Astrocyte (in vitro differentiated cells and primary cell): ENCODE results near the gene ZNF630. TPM values are rescaled to one million over a fixed set of nuclear protein-coding genes. Genes with fewer than 3 reads are reported as not detected.
A peak's percentile ranks its signal among the peaks of the same experiment; 100 is the strongest.

Experiments
- DNase-seq: peaks from one replicate; pipeline ENCODE4 v3.0.0-alpha.2; 2010; ENCODE audit warnings: low read depth
- FAIRE-seq: peaks from 2 replicates; lab custom pipeline; 2011; peaks lifted over from hg19 to GRCh38; lab: Jason Lieb, UNC
- H2AFZ ChIP-seq: 2 replicates; pipeline ENCODE4 v1.6.0; 2012; ENCODE audit warnings: low read depth, low read length, inconsistent platforms
- H3K27ac ChIP-seq: 2 replicates; pipeline ENCODE4 v1.5.1; 2011; ENCODE audit warnings: low read depth, low read length, inconsistent platforms
- H3K27me3 ChIP-seq: 2 replicates; pipeline ENCODE4 v1.6.0; 2011; ENCODE audit warnings: low read length, inconsistent platforms; ENCODE audit not compliant: insufficient read depth
- H3K36me3 ChIP-seq: 2 replicates; pipeline ENCODE4 v1.5.1; 2011; ENCODE audit warnings: low read length, inconsistent platforms; ENCODE audit not compliant: insufficient read depth
- H3K4me1 ChIP-seq: 2 replicates; pipeline ENCODE4 v1.5.1; 2011; ENCODE audit warnings: low read length, inconsistent platforms; ENCODE audit not compliant: insufficient read depth
- H3K4me2 ChIP-seq: 2 replicates; pipeline ENCODE4 v1.6.0; 2012; ENCODE audit warnings: low read length, inconsistent platforms
- H3K4me3 ChIP-seq: 2 replicates; pipeline ENCODE4 v1.5.1; 2011; ENCODE audit warnings: low read depth, mild to moderate bottlenecking, low read length, inconsistent platforms; ENCODE audit not compliant: insufficient read depth
- H3K79me2 ChIP-seq: 2 replicates; pipeline ENCODE4 v1.6.0; 2012; ENCODE audit warnings: mild to moderate bottlenecking, low read length, inconsistent platforms; ENCODE audit not compliant: insufficient read depth
- H3K9ac ChIP-seq: 2 replicates; pipeline ENCODE4 v1.6.0; 2012; ENCODE audit warnings: mild to moderate bottlenecking, low read length, inconsistent platforms
- H3K9me3 ChIP-seq: 2 replicates; pipeline ENCODE4 v1.5.1; 2012; ENCODE audit warnings: low read depth, mild to moderate bottlenecking, low read length, inconsistent platforms; ENCODE audit not compliant: insufficient read depth
- H4K20me1 ChIP-seq: 2 replicates; pipeline ENCODE4 v1.6.0; 2012; ENCODE audit warnings: low read length, inconsistent platforms; ENCODE audit not compliant: insufficient read depth
- H3K27ac Mint-ChIP-seq: one replicate; pipeline ENCODE4 v1.8.0; 2021; ENCODE audit warnings: mild to moderate bottlenecking, mixed read lengths; ENCODE audit not compliant: unreplicated experiment
- H3K27me3 Mint-ChIP-seq: one replicate; pipeline ENCODE4 v1.8.0; 2021; ENCODE audit warnings: low read depth, mixed read lengths; ENCODE audit not compliant: unreplicated experiment
- H3K36me3 Mint-ChIP-seq: one replicate; pipeline ENCODE4 v1.8.0; 2021; ENCODE audit warnings: low read depth, mixed read lengths; ENCODE audit not compliant: unreplicated experiment
- H3K4me1 Mint-ChIP-seq: one replicate; pipeline ENCODE4 v1.8.0; 2021; ENCODE audit warnings: low read depth, mixed read lengths; ENCODE audit not compliant: unreplicated experiment
- H3K4me3 Mint-ChIP-seq: one replicate; pipeline ENCODE4 v1.8.0; 2021; ENCODE audit warnings: mild to moderate bottlenecking, moderate library complexity, mixed read lengths; ENCODE audit not compliant: unreplicated experiment
- H3K9me3 Mint-ChIP-seq: one replicate; pipeline ENCODE4 v1.8.0; 2021; ENCODE audit warnings: mild to moderate bottlenecking, mixed read lengths; ENCODE audit not compliant: unreplicated experiment
- CTCF ChIP-seq: IDR thresholded peaks from 2 replicates; pipeline ENCODE4 v1.5.1; 2011; ENCODE audit warnings: low read depth, mild to moderate bottlenecking, inconsistent platforms, low read length, moderate library complexity; ENCODE audit not compliant: insufficient read depth
- EZH2 ChIP-seq: IDR thresholded peaks from 2 replicates; pipeline ENCODE4 v1.6.1; 2012; ENCODE audit warnings: mild to moderate bottlenecking, low read length, inconsistent platforms; ENCODE audit not compliant: insufficient read depth
- total RNA-seq: library from RNA; stranded (reverse); gene quantifications from 2 replicates; pipeline ENCODE4 v1.2.1, GENCODE V29; 2021

ZNF630 gene
- total RNA-seq, 1 donor from 2014 or later: 1.3 TPM

- no peak overlapping the region for H3K27ac Mint-ChIP-seq
- no peaks in the 10 kb centered on the region for H3K9me3 Mint-ChIP-seq
- Histone ChIP-seq H3K9ac (no peak overlapping the region), H3K4me2 (no peak overlapping the region), H3K4me3 (no peak overlapping the region), H3K27me3 (no peaks in the 10 kb centered on the region), H3K27ac (no peak overlapping the region), H3K79me2 (no peaks in the 10 kb centered on the region), H3K9me3 (no peaks in the 10 kb centered on the region), H3K36me3 (no peaks in the 10 kb centered on the region), H4K20me1 (no peaks in the 10 kb centered on the region), H3K4me1 (no peaks in the 10 kb centered on the region), H2AFZ (no peak overlapping the region)
- DNase-seq (peak; percentile 10), FAIRE-seq (peak; percentile 73)
- no peaks in the 10 kb centered on the region for H3K4me1 Mint-ChIP-seq
- TF ChIP-seq CTCF: peak; percentile 39
- TF ChIP-seq EZH2: no peak
- no peak overlapping the region for H3K4me3 Mint-ChIP-seq
- H3K36me3 Mint-ChIP-seq: no peaks in the 10 kb centered on the region
- peaks cover 2% of the 10 kb centered on the region for H3K27me3 Mint-ChIP-seq
Measured at GRCh38 chrX:48083212-48083611, 11.8 kb upstream of the ZNF630 start.

- TF ChIP-seq CTCF: no peak
- no peak for TF ChIP-seq EZH2
- Mint-ChIP-seq H3K4me3 (no peak overlapping the region), H3K27me3 (no peaks in the 10 kb centered on the region), H3K9me3 (no peaks in the 10 kb centered on the region), H3K4me1 (no peaks in the 10 kb centered on the region), H3K27ac (no peak overlapping the region), H3K36me3 (no peaks in the 10 kb centered on the region)
- H3K4me2 ChIP-seq: no peak overlapping the region
- no peak overlapping the region for H3K9ac ChIP-seq
- H4K20me1 ChIP-seq: no peaks in the 10 kb centered on the region
- H3K27ac ChIP-seq: no peak overlapping the region
- peaks cover 3% of the 10 kb centered on the region for H3K4me1 ChIP-seq
- no peaks in the 10 kb centered on the region for H3K36me3 ChIP-seq
- H2AFZ ChIP-seq: no peak overlapping the region
- H3K4me3 ChIP-seq: no peak overlapping the region
- FAIRE-seq (no peak), DNase-seq (no peak)
- H3K79me2 ChIP-seq: no peaks in the 10 kb centered on the region
- no peaks in the 10 kb centered on the region for H3K27me3 ChIP-seq
- H3K9me3 ChIP-seq: no peaks in the 10 kb centered on the region
Measured at GRCh38 chrX:48076343-48076742, 4.9 kb upstream of the ZNF630 start.

- peak overlapping the region; percentile 89 for H3K9ac ChIP-seq
- H3K27ac Mint-ChIP-seq: no peak overlapping the region
- H3K9me3 ChIP-seq: no peaks in the 10 kb centered on the region
- H3K4me2 ChIP-seq: peak overlapping the region; percentile 93
- H3K9me3 Mint-ChIP-seq: no peaks in the 10 kb centered on the region
- no peaks in the 10 kb centered on the region for H3K36me3 Mint-ChIP-seq
- H3K4me3 Mint-ChIP-seq: peak overlapping the region; percentile 95
- no peaks in the 10 kb centered on the region for H3K79me2 ChIP-seq
- no peak overlapping the region for H3K27ac ChIP-seq
- no peak for DNase-seq
- peak overlapping the region; percentile 72 for H3K4me3 ChIP-seq
- H3K36me3 ChIP-seq: no peaks in the 10 kb centered on the region
- H3K27me3 Mint-ChIP-seq: no peaks in the 10 kb centered on the region
- no peaks in the 10 kb centered on the region for H3K27me3 ChIP-seq
- peaks cover 2% of the 10 kb centered on the region for H3K4me1 Mint-ChIP-seq
- no peaks in the 10 kb centered on the region for H4K20me1 ChIP-seq
- FAIRE-seq: no peak
- peak overlapping the region; percentile 94 for H2AFZ ChIP-seq
- TF ChIP-seq CTCF (no peak), EZH2 (no peak)
- peaks cover 3% of the 10 kb centered on the region for H3K4me1 ChIP-seq
Measured at GRCh38 chrX:48071986-48072605, 656 bp upstream of the ZNF630 start.
